Natural killer cell (primary cell): ENCODE data around the gene STAG1. TPM values are rescaled to one million over a fixed set of nuclear protein-coding genes. Genes with fewer than 3 reads are reported as not detected.

Source experiments
- ATAC-seq, 3 donors: fragments of 150-1000 bp in 2 of 3; fragments of 200-7000 bp in 1 of 3; cut with Tn5 transposase; 1 replicate in 1 of 3; 2 replicates in 2 of 3; pipeline ENCODE4 v1.10.0; 2021; ENCODE audit warnings: mild to moderate bottlenecking in 2 of 3, moderate library complexity in 2 of 3
- DNase-seq, 2 donors: peaks; one replicate each; pipeline versions ENCODE4 v3.0.0 to v3.0.0-alpha.2; 2013 to 2021; ENCODE audit warnings: mixed read lengths in 1 of 2
- H3K27ac ChIP-seq: one replicate; pipeline ENCODE4 v1.5.1; 2013; ENCODE audit warnings: mild to moderate bottlenecking, low read length
- H3K27me3 ChIP-seq: one replicate; pipeline ENCODE4 v1.6.1; 2013; ENCODE audit warnings: low read length; ENCODE audit not compliant: control insufficient read depth, insufficient read depth
- H3K36me3 ChIP-seq: one replicate; pipeline ENCODE4 v1.6.1; 2013; ENCODE audit warnings: low read length; ENCODE audit not compliant: control insufficient read depth, insufficient read depth
- H3K4me1 ChIP-seq: one replicate; pipeline ENCODE4 v1.6.1; 2013; ENCODE audit warnings: low read length; ENCODE audit not compliant: control insufficient read depth, insufficient read depth
- H3K4me3 ChIP-seq: one replicate; pipeline ENCODE4 v1.5.1; 2013; ENCODE audit warnings: low read length
- H3K9me3 ChIP-seq: one replicate; pipeline ENCODE4 v1.6.1; 2013; ENCODE audit warnings: low read length; ENCODE audit not compliant: control insufficient read depth, insufficient read depth
- H3K27ac Mint-ChIP-seq, 2 donors: one replicate each; pipeline ENCODE4 v1.8.0; 2022; ENCODE audit warnings: mild to moderate bottlenecking in 2 of 2, mixed read lengths in 2 of 2, moderate library complexity in 1 of 2
- H3K27me3 Mint-ChIP-seq, 2 donors: one replicate each; pipeline ENCODE4 v1.8.0; 2022; ENCODE audit warnings: low read depth in 2 of 2, mixed read lengths in 2 of 2
- H3K36me3 Mint-ChIP-seq: one replicate; pipeline ENCODE4 v1.8.0; 2022; ENCODE audit warnings: mixed read lengths
- H3K4me1 Mint-ChIP-seq, 2 donors: one replicate each; pipeline ENCODE4 v1.8.0; 2022; ENCODE audit warnings: mixed read lengths in 2 of 2
- H3K4me3 Mint-ChIP-seq: one replicate; pipeline ENCODE4 v1.8.0; 2022; ENCODE audit warnings: mild to moderate bottlenecking, moderate library complexity, mixed read lengths
- H3K9me3 Mint-ChIP-seq, 2 donors: one replicate each; pipeline ENCODE4 v1.8.0; 2022; ENCODE audit warnings: mixed read lengths in 2 of 2
- WGBS: methylation state at CpG from one replicate; pipeline ENCODE4 v1.1.7; 2013; ENCODE audit warnings: missing lambda C conversion rate; ENCODE audit not compliant: insufficient coverage; 5-methylcytosine and 5-hydroxymethylcytosine counted together
- intact Hi-C: fragments of 100-400 bp; cut with micrococcal nuclease; formaldehyde crosslinking; loops from one replicate; pipeline ENCODE4 v1.14.2; 2022
- total RNA-seq, 4 donors: library from RNA; stranded (reverse); fragments of 120-200 nt in 1 of 4; gene quantifications; one replicate each; pipeline versions ENCODE4 v1.2.3 to v1.2.4, GENCODE V29; 2013 to 2022
- TF ChIP-seq, protein P1 (sequence below): fragments of 200-600 bp; IDR thresholded peaks from one replicate; pipeline ENCODE4 v1.8.0; 2022; ENCODE audit warnings: antibody characterized with exemption

STAG1 gene
- total RNA-seq, 3 donors from 2014 or later (not counting 1 experiment from before 2014, with no cell fraction given): 55.1 to 66.2 (median 60.3) TPM

DNA sequence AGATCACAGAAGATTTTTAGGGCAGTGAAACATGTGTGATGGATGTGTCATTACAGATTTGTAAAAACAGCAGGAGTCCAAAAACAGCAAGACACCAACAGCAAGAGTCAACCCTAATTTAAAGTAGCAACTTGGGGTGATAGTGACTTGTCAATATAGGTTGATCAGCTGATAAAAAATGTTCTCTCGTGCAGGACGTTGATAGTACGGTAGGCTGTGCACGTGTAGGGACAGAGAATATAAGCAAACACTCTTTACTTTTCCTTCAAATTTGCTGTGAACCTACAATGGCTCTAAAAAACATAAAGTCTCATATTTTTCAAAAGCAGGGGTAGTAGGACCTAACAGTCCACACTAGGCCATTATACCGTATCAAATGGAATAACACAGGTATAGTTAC, 120.8 kb downstream of the STAG1 start:
- H3K4me1 ChIP-seq: no peaks in the 10 kb centered on the region
- Mint-ChIP-seq H3K4me1 (peaks cover 45 to 50% of the 10 kb centered on the region in 2 donors), H3K4me3 (no peak overlapping the region), H3K36me3 (peaks cover 14% of the 10 kb centered on the region), H3K9me3 (no peaks in the 10 kb centered on the region), H3K27me3 (no peaks in the 10 kb centered on the region), H3K27ac (peak overlapping the region in 1 of 2 donors; percentile 5)
- H3K27me3 ChIP-seq: no peaks in the 10 kb centered on the region
- ATAC-seq (no peak), DNase-seq (no peak)
- H3K9me3 ChIP-seq: peaks cover 6% of the 10 kb centered on the region
- H3K27ac ChIP-seq: no peak overlapping the region
- H3K36me3 ChIP-seq: peaks cover 8% of the 10 kb centered on the region
- no peak overlapping the region for H3K4me3 ChIP-seq
- intact Hi-C loops: no loop called here
- TF ChIP-seq, protein P1, sequence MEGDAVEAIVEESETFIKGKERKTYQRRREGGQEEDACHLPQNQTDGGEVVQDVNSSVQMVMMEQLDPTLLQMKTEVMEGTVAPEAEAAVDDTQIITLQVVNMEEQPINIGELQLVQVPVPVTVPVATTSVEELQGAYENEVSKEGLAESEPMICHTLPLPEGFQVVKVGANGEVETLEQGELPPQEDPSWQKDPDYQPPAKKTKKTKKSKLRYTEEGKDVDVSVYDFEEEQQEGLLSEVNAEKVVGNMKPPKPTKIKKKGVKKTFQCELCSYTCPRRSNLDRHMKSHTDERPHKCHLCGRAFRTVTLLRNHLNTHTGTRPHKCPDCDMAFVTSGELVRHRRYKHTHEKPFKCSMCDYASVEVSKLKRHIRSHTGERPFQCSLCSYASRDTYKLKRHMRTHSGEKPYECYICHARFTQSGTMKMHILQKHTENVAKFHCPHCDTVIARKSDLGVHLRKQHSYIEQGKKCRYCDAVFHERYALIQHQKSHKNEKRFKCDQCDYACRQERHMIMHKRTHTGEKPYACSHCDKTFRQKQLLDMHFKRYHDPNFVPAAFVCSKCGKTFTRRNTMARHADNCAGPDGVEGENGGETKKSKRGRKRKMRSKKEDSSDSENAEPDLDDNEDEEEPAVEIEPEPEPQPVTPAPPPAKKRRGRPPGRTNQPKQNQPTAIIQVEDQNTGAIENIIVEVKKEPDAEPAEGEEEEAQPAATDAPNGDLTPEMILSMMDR: no peak
- 86% methylated on average over 4 of the region's 5 CpGs for WGBS

GRCh38 chr3:136630915-136631314, 121.3 kb downstream of the STAG1 start:
- ATAC-seq (no peak), DNase-seq (no peak)
- Histone ChIP-seq H3K36me3 (peaks cover 8% of the 10 kb centered on the region), H3K4me1 (no peaks in the 10 kb centered on the region), H3K27me3 (no peaks in the 10 kb centered on the region), H3K9me3 (peaks cover 6% of the 10 kb centered on the region), H3K4me3 (no peak overlapping the region), H3K27ac (no peak overlapping the region)
- Mint-ChIP-seq H3K36me3 (peaks cover 14% of the 10 kb centered on the region), H3K27ac (peak overlapping the region in 1 of 2 donors; percentile 5), H3K4me3 (no peak overlapping the region), H3K9me3 (no peaks in the 10 kb centered on the region), H3K4me1 (peaks cover 45 to 52% of the 10 kb centered on the region in 2 donors), H3K27me3 (no peaks in the 10 kb centered on the region)
- no CpG with 5 or more reads among the region's 1 CpG for WGBS
- intact Hi-C loops: no loop called here
- TF ChIP-seq, protein P1: no peak

DNA sequence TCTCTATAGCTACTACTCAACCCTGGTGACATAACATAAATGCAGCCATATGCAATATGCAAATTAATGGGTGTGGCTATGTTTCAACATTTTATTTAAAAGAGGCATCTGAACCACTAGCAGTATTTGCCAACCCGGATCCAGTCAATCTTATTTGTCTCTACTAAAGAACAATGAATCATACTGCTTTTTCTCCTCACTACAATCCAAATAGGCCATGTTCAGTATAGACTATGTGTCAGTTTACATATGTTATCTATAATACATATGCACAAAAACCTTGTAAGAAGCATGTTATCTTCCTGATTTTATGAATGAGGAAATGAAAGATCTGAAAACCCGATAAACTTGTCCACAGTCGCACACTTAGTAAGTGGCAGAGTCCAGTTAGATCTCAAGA, 125.7 kb downstream of the STAG1 start:
- Histone ChIP-seq H3K4me1 (no peaks in the 10 kb centered on the region), H3K36me3 (peaks cover 8% of the 10 kb centered on the region), H3K27ac (no peak overlapping the region), H3K4me3 (no peak overlapping the region), H3K9me3 (peaks cover 6% of the 10 kb centered on the region), H3K27me3 (no peaks in the 10 kb centered on the region)
- Mint-ChIP-seq H3K9me3 (no peaks in the 10 kb centered on the region), H3K4me3 (no peak overlapping the region), H3K27ac (peak overlapping the region in 1 of 2 donors; percentile 32), H3K36me3 (peaks cover 14% of the 10 kb centered on the region), H3K27me3 (no peaks in the 10 kb centered on the region), H3K4me1 (peaks cover 42% of the 10 kb centered on the region in 2 donors)
- intact Hi-C loops: no loop called here
- no peak for DNase-seq
- TF ChIP-seq, protein P1: no peak
- 63% methylated on average over 3 of the region's 3 CpGs for WGBS
- ATAC-seq: no peak
